Liver (tissue), 3 donors: Measurements from ENCODE around the gene SKAP2.

Experiments used
- CTCF ChIP-seq: fragments of 150-350 bp; IDR thresholded peaks from 2 replicates; pipeline ENCODE4 v1.5.1; 2017; ENCODE audit warnings: improper control_type of control experiment, low read depth, low read length; ENCODE audit not compliant: missing input control
- EGR1 ChIP-seq, 2 donors: IDR thresholded peaks; 2 replicates each; pipeline ENCODE4 v1.6.1; 2016 to 2018; ENCODE audit warnings: antibody characterized with exemption in 2 of 2, low read depth in 2 of 2
- FOXA1 ChIP-seq: IDR thresholded peaks from 2 replicates; pipeline ENCODE4 v1.6.1; 2016; ENCODE audit warnings: antibody characterized with exemption
- RAD21 ChIP-seq, 2 donors: IDR thresholded peaks; 2 replicates each; pipeline ENCODE4 v1.6.1; 2016; ENCODE audit warnings: antibody characterized with exemption in 2 of 2, mild to moderate bottlenecking in 2 of 2
- RXRA ChIP-seq, 2 donors: IDR thresholded peaks; 2 replicates each; pipeline ENCODE4 v1.6.1; 2017 to 2018; ENCODE audit warnings: antibody characterized with exemption in 2 of 2, mild to moderate bottlenecking in 1 of 2
- YY1 ChIP-seq: IDR thresholded peaks from 2 replicates; pipeline ENCODE4 v1.6.1; 2016; ENCODE audit warnings: antibody characterized with exemption, mild to moderate bottlenecking
- ZBTB33 ChIP-seq: IDR thresholded peaks from 2 replicates; pipeline ENCODE4 v1.6.1; 2016; ENCODE audit warnings: antibody characterized with exemption
- TF ChIP-seq, protein P1 (sequence below): IDR thresholded peaks from 2 replicates; pipeline ENCODE4 v1.6.1; 2016; ENCODE audit warnings: antibody characterized with exemption
- donor health status: healthy.
- donor health status: healthy.

DNA sequence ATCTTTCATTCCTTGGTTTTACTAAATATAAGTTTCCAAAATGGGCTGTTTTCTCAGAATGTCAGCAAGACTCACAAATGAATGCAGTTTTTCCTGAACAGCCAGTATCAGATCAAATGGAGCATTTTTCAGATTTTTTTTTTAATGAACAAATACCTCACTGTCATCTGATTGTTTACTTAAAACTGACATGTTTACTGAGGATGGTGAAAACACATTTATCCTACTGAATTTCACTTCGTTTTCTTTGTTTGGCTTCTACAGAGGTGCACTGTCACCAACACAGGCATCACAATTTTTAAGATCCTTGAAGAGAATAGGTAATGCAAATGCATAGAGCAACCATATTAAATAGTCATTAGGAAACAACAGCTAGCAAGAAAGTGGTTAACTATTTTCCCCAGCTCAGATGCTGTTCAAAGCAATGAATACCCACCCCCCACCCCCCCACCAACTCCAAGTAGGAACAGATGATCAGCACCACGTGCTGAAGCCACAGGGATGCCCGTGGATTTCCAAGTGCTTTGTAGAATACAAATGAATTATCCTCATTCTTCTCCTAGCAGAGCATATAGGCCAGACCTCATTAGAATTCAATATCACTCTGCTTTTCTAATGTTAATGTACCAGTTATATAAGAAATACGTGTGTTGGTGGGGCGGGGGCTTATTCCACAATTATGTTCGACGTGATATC lies 205.9 kb downstream of the SKAP2 start:
- TF ChIP-seq CTCF (no peak), RAD21 (IDR thresholded peaks at IDR 0.05) (no peak), YY1 (no peak), FOXA1 (no peak), EGR1 (IDR thresholded peaks at IDR 0.05; ENCODE audit: low read depth in 2 of 2) (no peak), ZBTB33 (no peak), RXRA (IDR thresholded peaks at IDR 0.05) (no peak)
- TF ChIP-seq, protein P1, sequence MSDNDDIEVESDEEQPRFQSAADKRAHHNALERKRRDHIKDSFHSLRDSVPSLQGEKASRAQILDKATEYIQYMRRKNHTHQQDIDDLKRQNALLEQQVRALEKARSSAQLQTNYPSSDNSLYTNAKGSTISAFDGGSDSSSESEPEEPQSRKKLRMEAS = no peak
